Endothelial cell of umbilical vein (primary cell): ENCODE data around the gene BCR. TPM values are rescaled to one million over a fixed set of nuclear protein-coding genes. Genes with fewer than 3 reads are reported as not detected.

Source experiments
- BruUV-seq: library from RNA; stranded (reverse); fragments of 400-500 nt; replicated peaks from 2 replicates; lab custom pipeline; 2021; lab: Mats Ljungman, UMichigan
- CTCF ChIA-PET: fragments of 300-600, 350-600 bp; sonication (Branson Sonifier 250); formaldehyde crosslinking; loops from one replicate; lab custom pipeline; 2021; ENCODE audit warnings: antibody characterized with exemption, inconsistent platforms; lab: Charles Lee
- POLR2A ChIA-PET: fragments of 300-600, 350-600 bp; sonication (Branson Sonifier 250); formaldehyde crosslinking; loops from one replicate; lab custom pipeline; 2021; ENCODE audit warnings: antibody characterized with exemption, inconsistent platforms; lab: Charles Lee
- DNase-seq: peaks from one replicate; pipeline ENCODE4 v3.0.0-alpha.2; 2011; ENCODE audit warnings: low read depth, low spot score
- FAIRE-seq: peaks from 2 replicates; lab custom pipeline; 2011; peaks lifted over from hg19 to GRCh38; lab: Jason Lieb, UNC
- H2AFZ ChIP-seq: 2 replicates; pipeline ENCODE4 v1.6.0; 2012; ENCODE audit warnings: low read depth, low read length, control low read depth, inconsistent platforms
- H3K27ac ChIP-seq: 2 replicates; pipeline ENCODE4 v1.5.1; 2011; ENCODE audit warnings: low read depth, mild to moderate bottlenecking, control low read depth, low read length, moderate library complexity; ENCODE audit not compliant: insufficient read depth
- H3K27me3 ChIP-seq, 2 experiments: 2 replicates each; pipeline versions ENCODE4 v1.6.0 to v1.6.1; 2011; ENCODE audit warnings: low read length in 2 of 2, mixed read lengths in 1 of 2; ENCODE audit not compliant: control insufficient read depth in 2 of 2, insufficient read depth in 2 of 2
- H3K36me3 ChIP-seq, 2 experiments: 2 replicates in 1 of 2; 3 replicates in 1 of 2; pipeline ENCODE4 v1.5.1; 2011; ENCODE audit warnings: low read length in 2 of 2, mild to moderate bottlenecking in 1 of 2, moderate library complexity in 1 of 2; ENCODE audit not compliant: control insufficient read depth in 2 of 2, insufficient read depth in 2 of 2; ENCODE audit errors: extremely low read depth in 1 of 2
- H3K4me1 ChIP-seq: 3 replicates; pipeline ENCODE4 v1.5.1; 2011; ENCODE audit warnings: mild to moderate bottlenecking, low read length; ENCODE audit not compliant: control insufficient read depth, insufficient read depth; ENCODE audit errors: extremely low read depth
- H3K4me2 ChIP-seq: 2 replicates; pipeline ENCODE4 v1.6.1; 2011; ENCODE audit warnings: low read length, control low read depth, mixed read lengths; ENCODE audit not compliant: insufficient read depth
- H3K4me3 ChIP-seq, 3 experiments: fragments of 200-600 bp in 1 of 3; sonication (generic), shearing (Covaris generic) in 1 of 3; replicated peaks in 1 of 3; 2 replicates each; pipeline ENCODE4 v1.5.1; 2011 to 2016; ENCODE audit warnings: control low read depth in 3 of 3, low read length in 3 of 3, mild to moderate bottlenecking in 2 of 3, inconsistent platforms in 1 of 3, low read depth in 1 of 3, moderate library complexity in 1 of 3; ENCODE audit not compliant: insufficient read depth in 1 of 3
- H3K79me2 ChIP-seq: 2 replicates; pipeline ENCODE4 v1.6.0; 2012; ENCODE audit warnings: low read length, inconsistent platforms; ENCODE audit not compliant: control insufficient read depth, insufficient read depth
- H3K9ac ChIP-seq: replicated peaks from 2 replicates; pipeline ENCODE3; 2011; ENCODE audit warnings: low read length, control low read depth; ENCODE audit not compliant: insufficient read depth; ENCODE audit errors: extremely low read depth
- H3K9me1 ChIP-seq: replicated peaks from 3 replicates; pipeline ENCODE4 v1.6.0; 2011; ENCODE audit warnings: mild to moderate bottlenecking, low read length; ENCODE audit not compliant: control insufficient read depth, insufficient read depth; ENCODE audit errors: extremely low read depth
- H3K9me3 ChIP-seq: replicated peaks from 2 replicates; pipeline ENCODE4 v1.5.1; 2012; ENCODE audit warnings: low read length, inconsistent platforms; ENCODE audit not compliant: control insufficient read depth, insufficient read depth
- H4K20me1 ChIP-seq: replicated peaks from 2 replicates; pipeline ENCODE3; 2011; ENCODE audit warnings: mild to moderate bottlenecking, low read length; ENCODE audit not compliant: control insufficient read depth, insufficient read depth; ENCODE audit errors: extremely low read depth
- CTCF ChIP-seq, 2 donors: IDR thresholded peaks; 1 replicate in 1 of 2; 2 replicates in 1 of 2; pipeline ENCODE4 v1.5.1; 2011; ENCODE audit warnings: low read length in 2 of 2, mild to moderate bottlenecking in 2 of 2, moderate library complexity in 2 of 2, control low read depth in 1 of 2, inconsistent platforms in 1 of 2, low read depth in 1 of 2; ENCODE audit not compliant: insufficient read depth in 1 of 2; ENCODE audit errors: extremely low read depth in 1 of 2
- EZH2 ChIP-seq: IDR thresholded peaks from 2 replicates; pipeline ENCODE4 v1.6.1; 2012; ENCODE audit warnings: borderline replicate concordance, low read depth, mild to moderate bottlenecking, moderate library complexity, low read length, inconsistent platforms; ENCODE audit not compliant: severe bottlenecking
- FOS ChIP-seq: IDR thresholded peaks from 2 replicates; pipeline ENCODE4 v1.6.1; 2011; ENCODE audit warnings: mild to moderate bottlenecking, low read length, moderate library complexity, borderline replicate concordance; ENCODE audit not compliant: insufficient read depth
- GATA2 ChIP-seq: IDR thresholded peaks from 2 replicates; pipeline ENCODE4 v1.7.0; 2011; ENCODE audit warnings: low read depth, mild to moderate bottlenecking, moderate library complexity, mixed read lengths, low read length; ENCODE audit not compliant: insufficient read length, insufficient read depth
- JUN ChIP-seq: IDR thresholded peaks from 2 replicates; pipeline ENCODE4 v1.6.1; 2011; ENCODE audit warnings: borderline replicate concordance, low read depth; ENCODE audit not compliant: insufficient read length, insufficient read depth
- dilution Hi-C: fragments of 300-500 bp; cut with MboI; formaldehyde crosslinking; loops from one replicate; pipeline ENCODE4 v1.15.0; 2019; ENCODE audit warnings: low sequenced_read_pairs; ENCODE audit not compliant: extremely low pct_ligation_motif_present
- intact Hi-C: fragments of 100-400 bp; cut with micrococcal nuclease; formaldehyde crosslinking; loops from one replicate; pipeline ENCODE4 v1.10.0; 2022
- polyA plus RNA-seq, 4 experiments: library from polyadenylated mRNA; depleted of rRNA in 3 of 4; stranded (reverse) in 3 of 4; unstranded in 1 of 4; fragments of >200 nt; gene quantifications; 2 replicates each; pipeline versions ENCODE4 v1.2.1 to v1.2.3, GENCODE V29; 2011 to 2012; ENCODE audit warnings: missing spikeins in 1 of 4
- total RNA-seq: library from RNA; stranded (reverse); gene quantifications from 2 replicates; pipeline ENCODE4 v1.2.3, GENCODE V29; 2021

BCR gene
- total and polyA plus RNA-seq, 2 donors (not counting 3 experiments of a cell fraction or from before 2014, with no cell fraction given) = 129 to 141 TPM

- Histone ChIP-seq H3K79me2 (peaks cover 11% of the 10 kb centered on the region), H3K9ac (no peak overlapping the region), H4K20me1 (no peaks in the 10 kb centered on the region), H3K4me3 (no peak overlapping the region), H3K27ac (no peak overlapping the region), H3K4me1 (peaks cover 30% of the 10 kb centered on the region), H3K9me1 (no peaks in the 10 kb centered on the region), H3K9me3 (no peaks in the 10 kb centered on the region), H3K4me2 (no peak overlapping the region), H3K36me3 (peaks cover 23 to 78% of the 10 kb centered on the region in 2 experiments), H2AFZ (no peak overlapping the region), H3K27me3 (no peaks in the 10 kb centered on the region)
- dilution Hi-C loops (no loop called here), intact Hi-C loops (no loop called here)
- CTCF ChIA-PET = interaction anchor here (1.5 to 8.9 kb wide), 2 partner anchors 16 to 103 kb away, joined by 12 to 451 read pairs; partner anchors contain the start of gene BCR
- TF ChIP-seq JUN = no peak
- no peak for TF ChIP-seq EZH2
- no peak for TF ChIP-seq FOS
- TF ChIP-seq GATA2 = no peak
- TF ChIP-seq CTCF (IDR thresholded peaks at IDR 0.05; ENCODE audit: extremely low read depth in 1 of 2, insufficient read depth in 1 of 2, low read depth in 1 of 2, low read length in 2 of 2) = no peak
- no TSS peak for BruUV-seq
- POLR2A ChIA-PET = no interaction called here
- no peak for DNase-seq
- FAIRE-seq = no peak
Observed at GRCh38 chr22:23281053-23281405, 100.7 kb downstream of the BCR start.
